Ishikawa (cell line): ENCODE results near the gene BCAN.

Experiments used
- CEBPB ChIP-seq: IDR thresholded peaks from 2 replicates; pipeline ENCODE4 v1.6.1; 2012
- CREB1 ChIP-seq: IDR thresholded peaks from 2 replicates; pipeline ENCODE4 v1.6.1; 2012; ENCODE audit warnings: low read depth
- EGR1 ChIP-seq: IDR thresholded peaks from 2 replicates; pipeline ENCODE4 v1.6.1; 2012
- EP300 ChIP-seq: IDR thresholded peaks from 2 replicates; pipeline ENCODE4 v1.6.1; 2012; ENCODE audit warnings: borderline replicate concordance
- FOXM1 ChIP-seq: IDR thresholded peaks from 2 replicates; pipeline ENCODE4 v1.6.1; 2012; ENCODE audit warnings: low read depth, borderline replicate concordance
- MAX ChIP-seq: IDR thresholded peaks from 2 replicates; pipeline ENCODE4 v1.6.1; 2012
- NFIC ChIP-seq: IDR thresholded peaks from 2 replicates; pipeline ENCODE4 v1.6.1; 2012
- RAD21 ChIP-seq: IDR thresholded peaks from 2 replicates; pipeline ENCODE4 v1.6.1; 2012; ENCODE audit warnings: low read depth
- REST ChIP-seq: IDR thresholded peaks from 2 replicates; pipeline ENCODE4 v1.6.1; 2012; ENCODE audit warnings: low read depth, mild to moderate bottlenecking
- TAF1 ChIP-seq: IDR thresholded peaks from 2 replicates; pipeline ENCODE4 v1.6.1; 2012; ENCODE audit warnings: low read depth, mild to moderate bottlenecking
- TCF12 ChIP-seq: IDR thresholded peaks from 2 replicates; pipeline ENCODE4 v1.6.1; 2012; ENCODE audit warnings: low read depth
- TEAD4 ChIP-seq: IDR thresholded peaks from 2 replicates; pipeline ENCODE4 v1.6.1; 2012
- USF1 ChIP-seq: IDR thresholded peaks from 2 replicates; pipeline ENCODE4 v1.6.1; 2012
- YY1 ChIP-seq: IDR thresholded peaks from 2 replicates; pipeline ENCODE4 v1.6.1; 2012; ENCODE audit warnings: low read depth
- ZBTB7A ChIP-seq: IDR thresholded peaks from 2 replicates; pipeline ENCODE4 v1.6.1; 2012; ENCODE audit warnings: low read depth

BCAN gene

GRCh38 chr1:156644146-156644545 is 2.2 kb downstream of the BCAN start:
- TF ChIP-seq TEAD4 (no peak), RAD21 (no peak), TCF12 (no peak), EGR1 (no peak), ZBTB7A (no peak), FOXM1 (no peak), YY1 (no peak)

- TF ChIP-seq TEAD4 = no peak
- no peak for TF ChIP-seq YY1
- TF ChIP-seq ZBTB7A = no peak
- no peak for TF ChIP-seq MAX
- TF ChIP-seq CREB1 = no peak
- no peak for TF ChIP-seq TCF12
- no peak for TF ChIP-seq TAF1
- TF ChIP-seq REST = no peak
- no peak for TF ChIP-seq CEBPB
- no peak for TF ChIP-seq RAD21
- TF ChIP-seq EGR1 = no peak
- no peak for TF ChIP-seq NFIC
- TF ChIP-seq FOXM1 = no peak
- no peak for TF ChIP-seq EP300
- TF ChIP-seq USF1 = no peak
These were observed 2.7 kb downstream of the BCAN start for GRCh38 chr1:156644640-156645039.

GRCh38 chr1:156645056-156645455 is 3.1 kb downstream of the BCAN start:
- no peak for TF ChIP-seq CREB1
- TF ChIP-seq TEAD4 = no peak
- TF ChIP-seq FOXM1 = no peak
- no peak for TF ChIP-seq TAF1
- no peak for TF ChIP-seq EP300
- no peak for TF ChIP-seq CEBPB
- no peak for TF ChIP-seq USF1

GRCh38 chr1:156645666-156646065 is 3.7 kb downstream of the BCAN start:
- TF ChIP-seq CREB1 (no peak), EP300 (no peak), MAX (no peak), EGR1 (no peak), NFIC (no peak), TCF12 (no peak), USF1 (no peak), YY1 (no peak), RAD21 (no peak), FOXM1 (no peak), CEBPB (no peak), REST (no peak), TEAD4 (no peak), TAF1 (no peak), ZBTB7A (no peak)

GRCh38 chr1:156646738-156647211 is 4.9 kb downstream of the BCAN start:
- TF ChIP-seq NFIC (no peak), REST (no peak), TAF1 (no peak), YY1 (no peak), ZBTB7A (no peak), CREB1 (no peak), USF1 (no peak), EGR1 (no peak), MAX (no peak), RAD21 (no peak), TEAD4 (no peak), EP300 (no peak), FOXM1 (no peak), TCF12 (no peak), CEBPB (no peak)
